Erythroblast (primary cell): ENCODE measurements around the gene FER.

ENCODE experiments used
- GATA1 ChIP-seq: IDR thresholded peaks from 2 replicates; pipeline ENCODE4 v1.6.1; 2011; ENCODE audit warnings: low read depth, mild to moderate bottlenecking, control low read depth, low read length, moderate library complexity
- POLR2A ChIP-seq: IDR thresholded peaks from 2 replicates; pipeline ENCODE4 v1.6.1; 2011; ENCODE audit warnings: mild to moderate bottlenecking, low read length

DNA sequence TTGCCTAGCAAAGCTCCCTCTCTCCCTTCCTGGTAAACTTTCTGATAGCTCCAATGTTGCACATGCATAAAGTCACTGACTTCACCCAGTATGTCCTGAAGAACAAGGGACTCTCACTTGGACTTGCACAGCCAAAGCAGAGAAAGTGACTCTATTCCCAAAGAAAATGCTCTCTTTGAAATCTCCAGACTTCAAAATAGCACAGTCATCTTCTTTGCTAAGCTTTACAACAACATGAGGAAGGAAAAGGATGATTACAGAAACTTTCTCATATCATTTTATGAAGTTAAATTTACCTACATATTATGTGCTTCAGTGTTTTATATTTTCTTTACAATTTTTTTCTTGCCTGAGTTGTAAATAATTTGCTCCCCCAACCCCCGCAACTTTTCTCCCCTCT is 397.4 kb downstream of the FER start:
- TF ChIP-seq POLR2A (no peak), GATA1 (no peak)
